ENCODE measurements around the gene CC2D1A.

DNA sequence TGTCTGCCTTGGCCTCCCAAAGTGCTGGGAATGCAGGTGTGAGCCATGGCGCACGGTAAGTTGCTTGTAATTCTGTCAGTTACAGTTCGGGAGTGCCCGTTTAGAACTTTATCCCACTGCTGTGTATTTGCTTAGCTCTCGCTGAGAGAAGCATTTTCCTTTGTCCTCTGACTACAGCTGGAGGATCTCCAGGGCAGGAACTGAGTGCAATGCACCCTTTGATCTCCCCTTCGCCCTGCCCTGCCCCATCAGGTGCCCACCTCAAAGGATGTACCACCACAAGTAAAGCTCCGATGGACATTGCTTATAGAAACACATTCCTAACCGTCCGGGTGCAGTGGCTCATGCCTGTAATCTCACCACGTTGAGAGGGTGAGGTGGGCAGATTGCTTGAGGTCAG, 6.6 kb upstream of the CC2D1A start:
- TF ChIP-seq CTCF (IDR thresholded peaks at IDR 0.05; ENCODE audit: low read depth, low read length, poor library complexity, severe bottlenecking) (no peak), EZH2phosphoT487 (IDR thresholded peaks at IDR 0.05; ENCODE audit: borderline replicate concordance, low read length) (no peak)

Measured in DOHH2 (cell line).